GM19351 (cell line): Measurements from ENCODE around the gene TRAF5.
"Not testable (repeated sequence)": the region's sequence is repeated elsewhere in the genome, so short reads cannot be mapped to it uniquely, and the experiment has no call there.

Experiments used
- ATAC-seq: cut with Tn5 transposase; IDR thresholded peaks from one replicate; pipeline ENCODE4 v1.9.1; 2021; ENCODE audit warnings: mild to moderate bottlenecking, moderate library complexity; ENCODE audit not compliant: unreplicated experiment

Gene TRAF5, protein sequence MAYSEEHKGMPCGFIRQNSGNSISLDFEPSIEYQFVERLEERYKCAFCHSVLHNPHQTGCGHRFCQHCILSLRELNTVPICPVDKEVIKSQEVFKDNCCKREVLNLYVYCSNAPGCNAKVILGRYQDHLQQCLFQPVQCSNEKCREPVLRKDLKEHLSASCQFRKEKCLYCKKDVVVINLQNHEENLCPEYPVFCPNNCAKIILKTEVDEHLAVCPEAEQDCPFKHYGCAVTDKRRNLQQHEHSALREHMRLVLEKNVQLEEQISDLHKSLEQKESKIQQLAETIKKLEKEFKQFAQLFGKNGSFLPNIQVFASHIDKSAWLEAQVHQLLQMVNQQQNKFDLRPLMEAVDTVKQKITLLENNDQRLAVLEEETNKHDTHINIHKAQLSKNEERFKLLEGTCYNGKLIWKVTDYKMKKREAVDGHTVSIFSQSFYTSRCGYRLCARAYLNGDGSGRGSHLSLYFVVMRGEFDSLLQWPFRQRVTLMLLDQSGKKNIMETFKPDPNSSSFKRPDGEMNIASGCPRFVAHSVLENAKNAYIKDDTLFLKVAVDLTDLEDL

DNA sequence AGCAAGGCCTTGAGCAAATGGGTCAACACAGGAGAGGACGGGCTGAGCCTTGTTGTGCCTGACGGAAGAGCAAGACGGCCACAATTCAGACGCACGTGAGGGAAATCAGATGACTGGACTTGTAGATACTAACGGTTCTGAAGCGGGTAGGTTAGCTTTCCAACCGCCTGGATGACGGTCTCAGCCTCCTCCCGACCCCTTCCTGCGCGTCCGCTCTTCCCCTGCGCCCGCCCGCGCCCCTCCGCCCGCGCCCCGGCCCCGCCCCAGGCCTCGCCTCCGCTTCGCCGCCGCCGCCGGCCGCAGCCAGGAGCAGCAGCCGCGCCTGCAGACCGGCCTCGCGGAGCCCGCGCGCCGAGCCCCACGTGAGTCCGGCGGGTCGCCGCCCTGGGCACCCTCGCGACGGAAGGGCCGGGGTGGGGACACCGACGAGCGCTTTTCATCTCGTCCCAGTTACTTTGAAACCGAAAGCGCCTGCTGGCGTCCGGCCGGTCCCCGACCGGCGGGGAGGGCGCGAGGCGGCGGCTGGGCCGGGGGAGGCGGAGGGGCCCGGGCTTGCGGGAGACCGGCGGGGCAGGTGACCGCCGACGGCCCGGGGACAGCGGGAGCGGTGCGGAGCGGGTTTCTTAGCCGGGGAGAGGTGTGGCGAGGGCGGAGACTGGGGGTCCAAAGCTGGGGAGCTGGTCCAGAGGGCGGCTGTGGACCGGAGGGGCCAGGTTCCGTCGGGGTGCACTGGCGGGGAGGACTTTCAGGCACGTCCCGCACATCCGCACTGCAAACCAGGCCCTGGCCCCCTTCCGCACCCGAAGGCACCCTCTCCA lies at the start of gene TRAF5:
TRAF5 (plus strand) TSS at position 306 of the 818 bp plus-strand sequence. CDS start 26,407 bp downstream, outside the sequence.
- ATAC-seq: peak; percentile 28

DNA sequence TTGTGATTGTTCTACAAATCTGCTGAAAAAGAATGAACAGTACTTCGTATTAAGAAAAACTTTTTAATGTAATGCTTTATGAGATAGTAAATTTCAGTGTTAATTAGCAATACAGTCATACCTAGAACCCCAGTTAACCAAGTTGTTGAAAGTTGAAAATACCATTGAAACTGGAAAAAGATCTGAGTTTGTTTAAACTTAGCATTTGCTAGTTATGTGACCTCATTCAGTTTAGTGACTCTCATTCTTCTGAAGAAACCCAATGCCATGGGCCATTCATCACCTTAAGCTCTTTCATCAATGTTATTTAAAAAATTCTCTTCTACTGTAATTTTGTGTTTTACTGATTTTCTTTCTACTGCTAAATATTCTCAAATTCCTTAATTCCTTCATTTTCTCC lies 47.3 kb upstream of the TRAF5 start:
- ATAC-seq: no peak

DNA sequence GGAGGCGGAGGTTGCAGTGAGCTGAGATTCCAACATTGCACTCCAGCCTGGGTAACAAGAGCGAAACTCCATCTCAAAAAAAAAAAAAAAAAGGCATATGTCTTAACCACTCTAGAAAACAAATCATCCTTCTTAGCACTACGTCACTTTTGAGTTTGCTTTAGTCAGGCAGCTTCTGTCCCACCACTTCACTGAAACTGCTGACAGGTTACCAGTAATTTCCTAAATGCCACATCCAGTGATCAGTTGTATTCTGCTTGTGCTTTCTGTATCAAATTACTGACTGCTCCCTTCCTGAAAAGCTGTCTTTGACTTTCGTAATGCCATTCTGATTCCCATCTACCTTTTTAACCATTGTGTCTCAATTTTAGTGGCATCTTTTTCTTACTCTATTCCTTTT lies 45.7 kb upstream of the TRAF5 start:
- ATAC-seq: no peak

DNA sequence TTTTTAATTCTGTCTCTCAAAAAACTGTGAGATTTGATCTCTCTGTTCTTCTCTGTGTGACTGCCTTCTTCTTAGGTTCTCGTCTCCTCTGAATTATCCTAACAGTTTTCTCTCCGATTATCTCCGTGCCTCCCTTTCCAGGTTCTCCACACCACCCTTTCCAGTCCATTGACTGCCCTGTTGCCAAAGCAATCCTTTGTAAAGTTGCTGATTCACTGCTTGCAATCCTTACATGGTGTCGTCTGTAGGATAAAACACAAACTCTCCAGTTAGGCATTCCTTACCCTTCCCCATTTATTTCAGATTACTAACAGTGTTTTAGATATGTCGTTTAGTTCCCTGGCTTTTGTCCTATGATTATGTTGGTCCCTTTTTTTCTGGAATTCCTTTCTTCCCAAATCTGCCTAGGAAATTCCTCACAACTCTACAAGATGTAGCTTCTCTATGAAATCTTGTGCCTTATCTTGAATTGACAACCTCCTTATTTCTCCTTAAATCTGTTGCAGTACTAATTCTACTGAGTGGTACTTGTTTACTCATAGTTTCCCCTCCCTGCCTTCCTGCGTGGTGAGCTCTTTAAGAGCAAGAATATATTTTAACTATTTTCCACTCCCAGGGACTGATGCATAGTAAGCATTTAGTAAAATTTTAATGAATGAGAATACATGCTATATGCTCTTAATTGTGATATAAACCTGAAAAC lies 45.2 kb upstream of the TRAF5 start:
- ATAC-seq: no peak

DNA sequence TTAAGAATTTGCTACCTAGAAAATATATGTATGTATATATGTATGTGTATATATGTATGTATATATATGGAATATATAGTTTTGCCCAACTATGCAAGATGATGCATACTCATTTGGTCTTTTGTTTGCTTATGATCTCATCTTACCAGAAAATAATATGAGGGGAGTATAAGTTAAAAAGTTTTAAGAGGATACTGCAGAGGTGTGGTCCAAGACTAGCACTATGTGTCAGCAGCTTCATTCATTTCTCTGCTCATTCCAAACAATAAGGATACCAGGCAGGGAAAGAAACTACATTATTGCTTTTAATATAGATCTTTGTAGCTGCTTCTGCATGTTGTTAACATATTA lies 44.6 kb upstream of the TRAF5 start:
- ATAC-seq: no peak

DNA sequence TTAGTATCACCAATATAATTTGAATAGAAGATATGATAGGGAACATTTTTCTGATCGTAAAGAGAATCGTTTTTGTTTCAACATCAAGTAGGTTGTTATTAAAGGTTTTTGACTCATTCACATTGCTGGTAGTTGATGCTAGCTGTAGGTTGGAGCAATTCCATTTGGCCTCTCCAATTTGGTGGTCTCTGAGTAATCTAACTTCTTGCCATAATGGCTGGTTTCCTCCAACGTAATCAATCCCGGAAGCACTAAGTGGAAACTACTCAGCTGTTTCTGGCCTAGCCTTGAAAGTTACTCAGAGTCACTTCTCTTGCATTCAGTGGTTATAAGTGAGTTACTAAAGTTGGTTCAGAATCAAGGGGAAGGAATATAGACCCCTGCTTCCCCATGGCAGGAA lies 41.4 kb upstream of the TRAF5 start:
- ATAC-seq: no peak

DNA sequence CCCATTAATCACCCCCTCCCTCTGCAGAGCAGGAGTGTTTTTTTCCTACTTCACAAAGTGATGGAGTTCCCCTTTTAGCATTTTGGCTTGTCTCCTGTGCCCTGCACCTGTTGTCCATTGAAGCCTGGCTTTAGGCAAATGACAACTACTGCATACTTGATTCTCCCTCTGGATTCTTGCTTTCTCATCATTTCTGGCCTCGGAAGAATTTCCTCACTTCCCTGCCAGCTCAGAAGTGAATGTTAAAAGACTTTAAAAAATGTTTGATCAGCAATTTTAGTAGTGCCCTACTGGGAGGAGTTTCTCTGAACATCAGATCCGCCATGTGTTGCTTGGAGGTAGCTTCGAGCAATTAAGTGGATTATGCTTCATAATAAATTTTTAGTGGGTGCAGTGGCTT lies 39.4 kb upstream of the TRAF5 start:
- ATAC-seq: no peak

DNA sequence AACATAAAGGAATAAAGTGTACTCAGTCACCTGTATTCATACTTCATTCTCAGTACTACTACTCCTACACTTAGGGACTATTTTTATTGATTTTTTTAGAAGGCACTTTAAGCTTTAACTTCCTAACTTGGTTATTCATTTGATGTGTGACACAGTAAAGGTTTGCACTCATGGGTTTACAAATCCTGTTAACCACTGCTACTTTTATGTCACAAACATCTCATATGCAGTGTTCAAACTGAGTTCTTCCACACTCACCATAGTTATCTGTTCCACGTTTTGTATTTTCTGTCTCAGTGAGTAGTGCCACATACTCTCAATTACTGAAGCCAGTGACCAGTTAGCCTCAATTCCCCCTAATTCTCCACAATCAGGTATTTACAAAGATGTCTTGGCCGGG lies 34.2 kb upstream of the TRAF5 start:
- no peak for ATAC-seq

DNA sequence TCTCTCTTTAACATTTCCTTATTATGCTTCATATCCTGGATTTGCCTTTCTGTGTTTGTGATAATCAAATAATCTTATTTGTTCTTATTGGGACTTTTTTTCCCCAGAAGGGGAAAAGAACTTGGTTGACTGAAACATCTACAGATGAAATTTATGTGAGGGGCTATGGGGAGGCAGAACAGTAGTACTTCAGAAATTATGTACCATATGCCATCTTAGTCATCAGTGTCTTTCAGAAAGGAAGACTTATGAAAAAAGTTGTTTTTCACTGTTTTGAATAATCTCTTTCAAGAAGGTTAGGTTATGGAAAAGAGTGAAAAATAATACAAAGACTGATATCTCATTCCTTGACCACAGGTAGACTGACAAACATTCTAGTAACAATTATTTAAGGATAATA lies 30.2 kb upstream of the TRAF5 start:
- no peak for ATAC-seq

DNA sequence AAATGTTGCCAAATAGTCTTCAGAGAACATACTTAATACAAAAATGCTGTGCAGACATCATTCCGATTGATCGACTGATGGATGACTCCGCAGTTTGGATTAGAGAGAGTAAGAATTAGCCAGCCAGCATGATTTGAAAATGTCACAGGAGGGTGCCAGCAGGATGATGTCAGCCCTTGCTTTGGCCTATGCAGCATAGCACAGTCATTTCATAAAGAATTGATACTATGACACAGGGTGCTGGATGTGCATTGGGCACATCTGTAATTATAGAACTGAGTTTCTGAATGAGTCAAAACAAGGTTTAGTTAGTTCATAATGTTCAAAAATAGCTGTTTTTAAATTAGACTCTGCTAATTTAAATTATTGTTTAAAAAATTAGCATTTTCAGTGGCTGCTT lies 21.6 kb upstream of the TRAF5 start:
- ATAC-seq: peak; percentile 98

DNA sequence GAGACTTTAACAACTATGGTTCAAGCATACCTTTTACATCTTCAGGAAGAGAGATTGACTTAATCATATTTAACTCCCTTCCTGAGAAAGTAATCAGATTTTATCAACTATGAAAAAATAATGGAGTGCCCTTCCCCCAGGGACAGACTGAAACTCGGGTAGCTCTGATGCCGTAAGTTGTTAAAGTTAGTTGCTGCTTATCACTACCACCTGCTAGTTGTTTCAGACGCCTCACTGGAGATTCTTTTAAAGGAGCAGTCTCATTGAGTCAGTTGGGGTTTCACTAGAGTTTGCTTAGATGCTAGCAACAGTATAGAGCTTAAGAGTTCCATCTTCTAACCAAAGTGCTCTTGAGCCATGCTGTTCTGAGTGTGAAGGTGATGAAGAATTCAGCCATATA lies 17.0 kb upstream of the TRAF5 start:
- no peak for ATAC-seq

DNA sequence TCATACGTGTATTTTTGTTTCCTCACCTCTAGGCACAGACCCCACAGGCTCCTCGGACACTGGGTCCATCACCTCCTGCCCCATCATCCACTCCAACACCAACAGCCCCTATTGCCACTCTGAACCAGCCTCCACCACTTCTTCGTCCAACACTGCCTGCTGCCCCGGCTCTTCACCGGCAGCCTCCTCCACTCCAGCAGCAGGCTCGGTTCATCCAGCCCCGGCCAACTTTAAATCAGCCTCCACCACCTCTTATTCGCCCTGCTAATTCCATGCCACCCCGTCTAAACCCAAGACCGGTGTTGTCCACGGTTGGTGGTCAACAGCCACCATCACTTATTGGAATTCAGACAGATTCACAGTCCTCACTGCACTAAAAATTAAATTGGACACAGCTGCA lies 13.2 kb upstream of the TRAF5 start:
- no peak for ATAC-seq

DNA sequence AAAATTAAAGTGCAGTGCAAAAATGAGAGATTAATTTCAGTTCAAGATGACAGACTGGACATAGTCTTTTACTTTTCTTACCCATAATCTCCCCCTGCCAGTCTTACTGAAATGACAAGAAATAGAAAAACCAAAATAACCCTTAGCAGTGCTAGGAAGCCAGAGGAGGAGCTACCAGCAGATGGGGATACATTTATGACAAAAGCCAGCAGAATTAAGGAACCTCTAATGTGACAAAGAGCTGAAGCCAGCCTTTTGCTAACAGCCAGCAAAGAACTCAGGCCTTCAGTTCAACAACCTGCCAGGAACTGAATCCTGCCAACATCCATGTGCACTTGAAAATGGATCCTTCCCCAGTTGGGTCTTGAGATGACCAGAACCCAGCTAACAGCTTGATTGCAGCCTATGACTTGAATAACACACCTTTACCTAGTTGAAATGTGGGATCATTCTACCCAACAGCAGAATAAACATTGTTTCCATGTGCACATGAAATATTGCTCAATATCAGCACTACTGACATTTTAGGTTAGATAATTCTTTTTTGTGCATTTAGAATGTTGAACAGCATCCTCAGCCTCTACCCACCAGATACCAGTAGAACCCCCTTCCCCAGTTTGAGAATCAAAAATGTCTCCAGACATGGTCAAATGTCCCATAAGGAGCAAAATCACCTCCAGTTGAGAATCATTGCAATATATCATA lies 7.9 kb upstream of the TRAF5 start:
- ATAC-seq: no peak

DNA sequence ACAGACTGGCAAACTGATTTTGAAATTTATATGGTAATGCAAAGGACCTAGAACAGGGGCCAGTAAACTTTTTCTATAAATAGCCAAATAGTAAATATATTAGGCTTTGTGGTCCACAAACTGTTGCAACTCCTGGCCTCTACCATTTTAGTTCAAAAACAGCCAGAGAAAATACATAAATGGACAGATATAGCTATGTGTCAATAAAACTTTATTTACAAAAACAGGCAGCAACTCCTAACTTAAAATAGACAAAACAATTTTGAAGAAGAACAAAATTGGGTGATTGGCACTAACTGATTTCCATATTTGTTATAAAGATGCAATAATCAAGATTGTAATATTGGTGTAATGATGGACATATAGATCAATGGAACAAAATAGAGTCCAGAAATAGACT lies 6.7 kb upstream of the TRAF5 start:
- ATAC-seq: no peak

DNA sequence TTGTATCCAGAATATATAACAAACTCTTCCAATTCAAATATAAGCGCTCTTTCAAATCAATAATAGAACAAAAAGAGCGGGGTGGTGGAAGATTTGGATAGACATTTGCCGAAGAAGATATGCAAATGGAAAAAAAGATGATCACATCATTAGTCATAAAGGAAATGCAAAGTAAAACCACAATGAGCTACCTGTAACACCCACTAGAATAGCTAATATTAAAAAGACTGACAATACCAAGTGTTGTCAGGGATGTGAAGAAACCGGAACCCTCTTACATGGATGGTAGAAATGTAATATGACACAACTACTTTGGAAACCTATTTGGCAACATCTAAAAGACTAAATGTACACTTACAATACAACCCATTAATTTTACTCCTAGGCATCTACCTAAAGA lies 5.7 kb upstream of the TRAF5 start:
- no peak for ATAC-seq

DNA sequence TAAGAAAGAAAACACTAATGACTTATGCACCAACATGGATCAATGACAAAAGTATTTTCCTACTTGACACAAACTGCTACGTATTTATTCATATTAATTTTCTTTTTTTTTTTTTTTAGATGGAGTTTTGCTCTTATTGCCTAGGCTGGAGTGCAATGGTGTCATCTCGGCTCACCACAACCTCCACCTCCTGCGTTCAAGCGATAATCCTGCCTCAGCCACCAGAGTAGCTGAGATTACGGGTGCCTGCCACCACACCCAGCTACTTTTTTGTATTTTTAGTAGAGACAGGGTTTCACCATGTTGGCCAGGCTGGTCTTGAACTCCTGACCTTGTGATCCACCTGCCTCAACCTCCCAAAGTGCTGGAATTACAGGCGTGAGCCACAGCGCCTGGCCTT lies 5.0 kb upstream of the TRAF5 start:
- ATAC-seq: not testable (repeated sequence)

DNA sequence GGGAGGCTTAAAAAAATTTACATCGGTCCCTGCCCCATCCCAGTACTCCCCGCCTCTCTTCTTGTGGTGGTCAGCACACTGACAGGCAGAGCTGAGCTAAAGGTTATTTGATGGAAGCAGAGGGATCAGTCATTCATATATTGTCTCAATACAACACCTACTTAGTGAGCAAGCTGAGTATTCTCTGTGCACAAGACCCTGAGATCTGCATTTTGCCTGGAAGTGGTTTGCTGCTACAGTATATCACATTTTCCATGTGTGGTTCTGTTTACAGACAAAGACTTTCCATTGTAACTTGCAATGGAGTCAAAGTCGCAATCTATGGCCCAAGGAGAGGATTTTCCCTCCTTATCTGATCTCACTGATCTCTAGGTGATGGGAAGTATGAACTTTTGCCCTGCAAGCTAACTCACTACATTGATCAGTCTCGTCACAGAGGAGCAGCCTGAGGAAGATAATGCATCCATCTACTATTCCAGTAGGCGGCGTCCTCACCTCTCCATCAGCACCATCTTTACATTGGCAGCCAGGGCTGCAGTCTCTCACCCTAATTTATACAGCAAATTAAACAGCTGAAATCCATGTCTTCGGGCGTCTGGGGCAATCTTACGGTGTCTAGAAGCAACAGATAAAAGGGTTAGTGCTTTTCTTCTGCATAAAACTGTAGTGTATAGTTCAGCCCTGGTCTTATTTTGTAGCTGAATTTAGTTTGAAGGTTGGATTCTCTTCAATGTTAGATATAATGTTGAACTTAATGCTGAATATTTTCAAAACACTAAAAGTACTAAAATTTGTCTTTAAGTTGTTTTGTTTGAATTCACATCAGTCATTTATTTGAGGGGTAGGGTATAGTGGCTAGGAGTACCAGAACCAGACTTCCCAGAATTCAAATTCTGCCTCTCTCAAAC lies 3.2 kb upstream of the TRAF5 start:
- ATAC-seq: peak; percentile 53

DNA sequence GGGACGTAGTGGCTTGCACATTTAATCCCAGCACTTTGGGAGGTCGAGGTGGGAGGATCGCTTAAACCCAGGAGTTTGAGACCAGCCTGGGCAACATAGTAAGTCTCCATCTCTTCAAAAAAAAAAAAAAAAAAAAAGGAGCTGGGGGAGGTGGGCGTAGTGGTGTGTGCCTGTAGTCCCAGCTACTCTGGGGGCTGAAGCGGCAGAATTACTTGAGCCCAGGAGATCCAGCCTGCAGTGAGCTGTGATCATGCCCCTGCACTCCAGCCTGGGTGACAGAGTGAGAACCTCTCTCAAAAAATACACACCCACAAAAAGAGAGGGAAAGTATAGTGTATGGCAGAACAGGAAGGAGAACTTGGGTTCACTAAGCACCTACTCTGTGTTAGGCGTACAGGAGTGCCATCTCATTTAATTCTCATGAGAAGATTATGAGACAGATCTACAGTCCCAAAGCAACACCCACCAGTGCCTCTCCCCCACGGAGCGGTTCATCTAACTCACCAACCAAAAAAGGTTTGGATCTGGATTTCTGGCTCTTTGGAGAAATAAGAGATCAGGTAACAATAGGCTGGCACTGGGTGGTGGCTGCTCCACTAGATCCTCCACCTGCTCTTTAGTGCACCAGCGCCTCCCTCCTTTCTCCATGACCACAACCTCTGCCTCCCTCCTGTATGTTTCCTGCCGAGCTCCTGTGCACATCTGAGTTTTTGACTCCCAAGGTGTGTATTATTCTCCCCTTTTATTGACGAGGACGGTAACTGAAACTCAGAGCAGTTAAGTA lies 1.4 kb upstream of the TRAF5 start:
- no peak for ATAC-seq

DNA sequence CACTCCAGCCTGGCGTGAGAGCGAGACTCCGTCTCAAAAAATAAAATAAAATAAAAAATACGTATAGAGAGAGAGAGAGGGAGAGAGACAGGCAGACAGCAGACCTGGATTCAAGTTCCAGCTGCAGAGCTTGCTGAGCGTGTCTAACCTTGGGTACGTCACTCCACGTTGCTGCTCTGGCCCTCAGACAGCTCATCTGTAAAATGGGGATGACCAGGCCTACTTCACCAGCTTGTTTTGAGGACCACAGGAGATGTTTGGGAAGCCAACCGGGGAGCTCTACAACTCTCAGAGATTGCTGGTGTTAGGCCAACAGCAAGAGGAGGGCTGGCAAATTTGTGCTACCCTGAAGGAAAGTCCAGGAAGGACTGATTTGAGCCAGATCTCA lies 499 bp upstream of the TRAF5 start:
- no peak for ATAC-seq
